Activated CD8-positive, alpha-beta memory T cell treated with anti-CD3 and anti-CD28 coated beads, Interleukin-2, amount 10 ng/mL, durations not matched to agents 7 days and 5 days (primary cell): ENCODE data around the gene LRPPRC. TPM values are rescaled to one million over a fixed set of nuclear protein-coding genes. Genes with fewer than 3 reads are reported as not detected.
"Not testable (repeated sequence)": the region's sequence is repeated elsewhere in the genome, so short reads cannot be mapped to it uniquely, and the experiment has no call there.

Experiments
- ATAC-seq: fragments of 150-1000 bp; cut with Tn5 transposase; one replicate; pipeline ENCODE4 v1.10.0; 2021; ENCODE audit warnings: moderate library complexity
- CTCF ChIA-PET: fragments of 350-600 bp; sonication (Branson Sonifier 250); formaldehyde crosslinking; loops from one replicate; lab custom pipeline; 2021; ENCODE audit warnings: antibody characterized with exemption; lab: Charles Lee
- DNase-seq: peaks from one replicate; pipeline ENCODE4 v3.0.0-alpha.2; 2020
- H3K27ac Mint-ChIP-seq: one replicate; pipeline ENCODE4 v1.8.0; 2021; ENCODE audit warnings: mild to moderate bottlenecking, mixed read lengths
- H3K27me3 Mint-ChIP-seq: one replicate; pipeline ENCODE4 v1.8.0; 2021; ENCODE audit warnings: mixed read lengths
- H3K36me3 Mint-ChIP-seq: one replicate; pipeline ENCODE4 v1.8.0; 2021; ENCODE audit warnings: mild to moderate bottlenecking, mixed read lengths
- H3K4me1 Mint-ChIP-seq: one replicate; pipeline ENCODE4 v1.8.0; 2021; ENCODE audit warnings: mixed read lengths
- H3K4me3 Mint-ChIP-seq: one replicate; pipeline ENCODE4 v1.8.0; 2021; ENCODE audit warnings: mild to moderate bottlenecking, moderate library complexity, mixed read lengths
- H3K9me3 Mint-ChIP-seq: one replicate; pipeline ENCODE4 v1.8.0; 2022; ENCODE audit warnings: low read depth, mixed read lengths
- total RNA-seq, 2 experiments: library from RNA; stranded (reverse); gene quantifications; one replicate each; pipeline ENCODE4 v1.2.3, GENCODE V29; 2021

LRPPRC gene
- total RNA-seq: 100 to 1,000 TPM in 1 of 2 experiments, 10 to 100 TPM in 1; 70.0 to 103 TPM

- Mint-ChIP-seq H3K4me1 (peaks cover 48% of the 10 kb centered on the region), H3K27ac (peak within 1 kb of the TSS; percentile 97), H3K4me3 (peak within 1 kb of the TSS; percentile 95), H3K36me3 (peaks cover 37% of the 10 kb centered on the region), H3K27me3 (peaks cover under 1% of the 10 kb centered on the region), H3K9me3 (no peaks in the 10 kb centered on the region)
- DNase-seq (peak; percentile 96), ATAC-seq (peak; percentile 94)
- CTCF ChIA-PET: no interaction called here
Measured at GRCh38 chr2:43995733-43996533, at the start of gene LRPPRC. TSS of gene LRPPRC (minus strand) at chr2:43995989. CDS start at chr2:43995947, 42 bp downstream.

GRCh38 chr2:44045061-44045460, 49.3 kb upstream of the LRPPRC start:
- H3K27ac Mint-ChIP-seq: no peak overlapping the region
- no peak overlapping the region for H3K4me3 Mint-ChIP-seq
- H3K27me3 Mint-ChIP-seq: no peaks in the 10 kb centered on the region
- H3K36me3 Mint-ChIP-seq: no peaks in the 10 kb centered on the region
- DNase-seq (no peak), ATAC-seq (no peak)
- H3K9me3 Mint-ChIP-seq: no peaks in the 10 kb centered on the region
- CTCF ChIA-PET: interaction anchor here (0.7 to 2.8 kb wide), 13 partner anchors 9 to 911 kb away, joined by 3 to 35 read pairs (median 6); no protein-coding TSS in a partner anchor
- H3K4me1 Mint-ChIP-seq: peaks cover 2% of the 10 kb centered on the region

GRCh38 chr2:44044281-44044720, 48.5 kb upstream of the LRPPRC start:
- H3K4me3 Mint-ChIP-seq: no peak overlapping the region
- peaks cover 2% of the 10 kb centered on the region for H3K4me1 Mint-ChIP-seq
- H3K27ac Mint-ChIP-seq: no peak overlapping the region
- ATAC-seq (peak; percentile 100), DNase-seq (peak; percentile 92)
- H3K9me3 Mint-ChIP-seq: no peaks in the 10 kb centered on the region
- no peaks in the 10 kb centered on the region for H3K27me3 Mint-ChIP-seq
- CTCF ChIA-PET: interaction anchor here (0.6 to 2.8 kb wide), 48 partner anchors 8 to 1353 kb away, joined by 3 to 35 read pairs (median 3); partner anchors contain the start of genes CAMKMT and PREPL
- H3K36me3 Mint-ChIP-seq: no peaks in the 10 kb centered on the region

- Mint-ChIP-seq H3K27me3 (no peaks in the 10 kb centered on the region), H3K4me3 (no peak overlapping the region), H3K27ac (no peak overlapping the region), H3K36me3 (no peaks in the 10 kb centered on the region), H3K9me3 (no peaks in the 10 kb centered on the region), H3K4me1 (peaks cover 2% of the 10 kb centered on the region)
- CTCF ChIA-PET: no interaction called here
- no peak for DNase-seq
- ATAC-seq: no peak
Measured at GRCh38 chr2:44040365-44040764, 44.6 kb upstream of the LRPPRC start.

- Mint-ChIP-seq H3K4me1 (no peaks in the 10 kb centered on the region), H3K4me3 (no peak overlapping the region), H3K9me3 (no peaks in the 10 kb centered on the region), H3K27ac (no peak overlapping the region), H3K36me3 (no peaks in the 10 kb centered on the region), H3K27me3 (no peaks in the 10 kb centered on the region)
- no peak for ATAC-seq
- CTCF ChIA-PET: interaction anchor here (1.1 kb wide), 1 partner anchor 27 kb away, joined by 4 read pairs; no protein-coding TSS in a partner anchor
- no peak for DNase-seq
Measured at GRCh38 chr2:44038277-44038676, 42.5 kb upstream of the LRPPRC start.

- CTCF ChIA-PET: no interaction called here
Measured at GRCh38 chr2:44037221-44037620, 41.4 kb upstream of the LRPPRC start.

GRCh38 chr2:44033947-44034346, 38.2 kb upstream of the LRPPRC start:
- Mint-ChIP-seq H3K4me3 (no peak overlapping the region), H3K27ac (no peak overlapping the region), H3K27me3 (peaks cover 18% of the 10 kb centered on the region), H3K9me3 (no peaks in the 10 kb centered on the region), H3K4me1 (no peaks in the 10 kb centered on the region), H3K36me3 (no peaks in the 10 kb centered on the region)
- CTCF ChIA-PET: interaction anchor here (1.2 to 1.5 kb wide), 2 partner anchors 9 to 10 kb away, joined by 3 to 4 read pairs; no protein-coding TSS in a partner anchor
- ATAC-seq (no peak), DNase-seq (no peak)

More at GRCh38 chr2:44037221-44037620, 41.4 kb upstream of the LRPPRC start:
- no peaks in the 10 kb centered on the region for H3K4me1 Mint-ChIP-seq
- H3K9me3 Mint-ChIP-seq: no peaks in the 10 kb centered on the region
- H3K27me3 Mint-ChIP-seq: peaks cover 4% of the 10 kb centered on the region
- no peaks in the 10 kb centered on the region for H3K36me3 Mint-ChIP-seq
- no peak for DNase-seq
- no peak overlapping the region for H3K4me3 Mint-ChIP-seq
- H3K27ac Mint-ChIP-seq: no peak overlapping the region
- ATAC-seq: no peak

- DNase-seq, H3K4me3 Mint-ChIP-seq, H3K4me1 Mint-ChIP-seq, ATAC-seq, H3K36me3 Mint-ChIP-seq, H3K9me3 Mint-ChIP-seq, H3K27ac Mint-ChIP-seq, CTCF ChIA-PET: not testable (repeated sequence)
- H3K27me3 Mint-ChIP-seq: peaks cover 22% of the 10 kb centered on the region
Measured at GRCh38 chr2:44027076-44027475, 31.3 kb upstream of the LRPPRC start.

- no peak overlapping the region for H3K27ac Mint-ChIP-seq
- H3K4me1 Mint-ChIP-seq: peaks cover 4% of the 10 kb centered on the region
- no peak for ATAC-seq
- H3K4me3 Mint-ChIP-seq: no peak overlapping the region
- H3K9me3 Mint-ChIP-seq: no peaks in the 10 kb centered on the region
- DNase-seq: peak; percentile 61
- peaks cover 22% of the 10 kb centered on the region for H3K27me3 Mint-ChIP-seq
- CTCF ChIA-PET: interaction anchor here (0.6 kb wide), 1 partner anchor 778 kb away, joined by 3 read pairs; no protein-coding TSS in a partner anchor
- H3K36me3 Mint-ChIP-seq: no peaks in the 10 kb centered on the region
Measured at GRCh38 chr2:44016282-44016681, 20.5 kb upstream of the LRPPRC start.

- Mint-ChIP-seq H3K9me3 (no peaks in the 10 kb centered on the region), H3K36me3 (no peaks in the 10 kb centered on the region), H3K4me3 (no peak overlapping the region), H3K27ac (no peak overlapping the region), H3K4me1 (peaks cover 4% of the 10 kb centered on the region), H3K27me3 (peaks cover 25% of the 10 kb centered on the region)
- ATAC-seq (no peak), DNase-seq (no peak)
- CTCF ChIA-PET: interaction anchor here (1.6 kb wide), 1 partner anchor 73 kb away, joined by 3 read pairs; no protein-coding TSS in a partner anchor
Measured at GRCh38 chr2:44015239-44015638, 19.4 kb upstream of the LRPPRC start.

- not testable (repeated sequence) for H3K9me3 Mint-ChIP-seq, H3K27ac Mint-ChIP-seq, ATAC-seq, H3K4me1 Mint-ChIP-seq, H3K36me3 Mint-ChIP-seq, DNase-seq, H3K4me3 Mint-ChIP-seq
- CTCF ChIA-PET: interaction anchor here (0.9 kb wide), 1 partner anchor 16 kb away, joined by 3 read pairs; no protein-coding TSS in a partner anchor
- peaks cover 37% of the 10 kb centered on the region for H3K27me3 Mint-ChIP-seq
Measured at GRCh38 chr2:44013205-44013604, 17.4 kb upstream of the LRPPRC start.

GRCh38 chr2:44010266-44010665, 14.5 kb upstream of the LRPPRC start:
- Mint-ChIP-seq H3K4me3 (no peak overlapping the region), H3K27me3 (peaks cover 34% of the 10 kb centered on the region), H3K4me1 (peaks cover 12% of the 10 kb centered on the region), H3K36me3 (no peaks in the 10 kb centered on the region), H3K9me3 (no peaks in the 10 kb centered on the region), H3K27ac (no peak overlapping the region)
- CTCF ChIA-PET: no interaction called here
- ATAC-seq: no peak
- DNase-seq: no peak

GRCh38 chr2:44009136-44009735, 13.4 kb upstream of the LRPPRC start:
- no peak overlapping the region for H3K4me3 Mint-ChIP-seq
- peaks cover 26% of the 10 kb centered on the region for H3K27me3 Mint-ChIP-seq
- no peaks in the 10 kb centered on the region for H3K36me3 Mint-ChIP-seq
- H3K27ac Mint-ChIP-seq: no peak overlapping the region
- no peaks in the 10 kb centered on the region for H3K9me3 Mint-ChIP-seq
- DNase-seq (no peak), ATAC-seq (no peak)
- CTCF ChIA-PET: no interaction called here
- peaks cover 14% of the 10 kb centered on the region for H3K4me1 Mint-ChIP-seq
